Chondrocyte (in vitro differentiated cells): Measurements from ENCODE around the gene NRP2. TPM values are rescaled to one million over a fixed set of nuclear protein-coding genes. Genes with fewer than 3 reads are reported as not detected.
A peak's percentile ranks its signal among the peaks of the same experiment; 100 is the strongest.

Experiments
- DNase-seq: peaks from one replicate; pipeline ENCODE4 v3.0.0; 2021; ENCODE audit warnings: mixed read lengths, low spot score
- H3K27ac Mint-ChIP-seq: one replicate; pipeline ENCODE4 v1.8.0; 2021; ENCODE audit warnings: mild to moderate bottlenecking, moderate library complexity, mixed read lengths; ENCODE audit not compliant: unreplicated experiment
- H3K27me3 Mint-ChIP-seq: 2 replicates; pipeline ENCODE4 v1.8.0; 2021; ENCODE audit warnings: low read depth, mixed read lengths
- H3K36me3 Mint-ChIP-seq: 2 replicates; pipeline ENCODE4 v1.8.0; 2021; ENCODE audit warnings: low read depth, mixed read lengths
- H3K4me1 Mint-ChIP-seq: 2 replicates; pipeline ENCODE4 v1.8.0; 2021; ENCODE audit warnings: low read depth, mild to moderate bottlenecking, mixed read lengths
- H3K4me3 Mint-ChIP-seq: one replicate; pipeline ENCODE4 v1.8.0; 2021; ENCODE audit warnings: mild to moderate bottlenecking, moderate library complexity, mixed read lengths; ENCODE audit not compliant: unreplicated experiment
- H3K9me3 Mint-ChIP-seq: 2 replicates; pipeline ENCODE4 v1.8.0; 2021; ENCODE audit warnings: low read depth, mixed read lengths
- CTCF ChIP-seq: fragments of 200-600 bp; sonication (generic); IDR thresholded peaks from 2 replicates; pipeline ENCODE4 v1.5.0; 2021; ENCODE audit warnings: antibody characterized with exemption, mild to moderate bottlenecking, moderate library complexity
- total RNA-seq: library from RNA; stranded (reverse); gene quantifications from 3 replicates; pipeline ENCODE4 v1.2.1, GENCODE V29; 2021

The NRP2 gene
- total RNA-seq, 1 donor from 2014 or later, result 34.5 TPM

GRCh38 chr2:205764270-205764746 lies 82.0 kb downstream of the NRP2 start:
- peaks cover 27% of the 10 kb centered on the region for H3K4me1 Mint-ChIP-seq
- H3K27ac Mint-ChIP-seq, result no peak overlapping the region
- H3K36me3 Mint-ChIP-seq, result peaks cover 6% of the 10 kb centered on the region
- no peak for TF ChIP-seq CTCF
- no peak overlapping the region for H3K4me3 Mint-ChIP-seq
- DNase-seq, result no peak
- H3K9me3 Mint-ChIP-seq, result no peaks in the 10 kb centered on the region
- no peaks in the 10 kb centered on the region for H3K27me3 Mint-ChIP-seq

- H3K27ac Mint-ChIP-seq, result no peak overlapping the region
- DNase-seq, result no peak
- H3K27me3 Mint-ChIP-seq, result no peaks in the 10 kb centered on the region
- H3K4me3 Mint-ChIP-seq, result no peak overlapping the region
- TF ChIP-seq CTCF, result no peak
- H3K9me3 Mint-ChIP-seq, result no peaks in the 10 kb centered on the region
- H3K36me3 Mint-ChIP-seq, result peaks cover 4% of the 10 kb centered on the region
- H3K4me1 Mint-ChIP-seq, result peaks cover 30% of the 10 kb centered on the region
Measured at GRCh38 chr2:205765151-205765550, 82.8 kb downstream of the NRP2 start.

GRCh38 chr2:205766779-205767359 lies 84.6 kb downstream of the NRP2 start:
- H3K27me3 Mint-ChIP-seq, result no peaks in the 10 kb centered on the region
- no peak overlapping the region for H3K27ac Mint-ChIP-seq
- peaks cover 2% of the 10 kb centered on the region for H3K36me3 Mint-ChIP-seq
- TF ChIP-seq CTCF, result peak; percentile 97
- DNase-seq, result no peak
- no peaks in the 10 kb centered on the region for H3K9me3 Mint-ChIP-seq
- H3K4me3 Mint-ChIP-seq, result no peak overlapping the region
- H3K4me1 Mint-ChIP-seq, result peaks cover 41% of the 10 kb centered on the region

- no peak for TF ChIP-seq CTCF
- peaks cover 2% of the 10 kb centered on the region for H3K36me3 Mint-ChIP-seq
- no peak overlapping the region for H3K27ac Mint-ChIP-seq
- no peaks in the 10 kb centered on the region for H3K9me3 Mint-ChIP-seq
- no peak overlapping the region for H3K4me3 Mint-ChIP-seq
- H3K27me3 Mint-ChIP-seq, result no peaks in the 10 kb centered on the region
- peaks cover 41% of the 10 kb centered on the region for H3K4me1 Mint-ChIP-seq
- no peak for DNase-seq
Measured at GRCh38 chr2:205767617-205768016, 85.3 kb downstream of the NRP2 start.

GRCh38 chr2:205768341-205768740 lies 86.0 kb downstream of the NRP2 start:
- no peaks in the 10 kb centered on the region for H3K36me3 Mint-ChIP-seq
- H3K4me1 Mint-ChIP-seq, result peaks cover 41% of the 10 kb centered on the region
- no peak for TF ChIP-seq CTCF
- H3K4me3 Mint-ChIP-seq, result no peak overlapping the region
- H3K9me3 Mint-ChIP-seq, result no peaks in the 10 kb centered on the region
- DNase-seq, result no peak
- H3K27me3 Mint-ChIP-seq, result no peaks in the 10 kb centered on the region
- H3K27ac Mint-ChIP-seq, result no peak overlapping the region
